IPS-20b (cell line): Measurements from ENCODE around the gene ZP3.
"Not testable (repeated sequence)": the region's sequence is repeated elsewhere in the genome, so short reads cannot be mapped to it uniquely, and the experiment has no call there.

Experiments
- H3K27ac ChIP-seq: one replicate; pipeline ENCODE4 v1.5.1; 2013; ENCODE audit warnings: low read length
- H3K27me3 ChIP-seq: 2 replicates; pipeline ENCODE4 v1.6.1; 2013; ENCODE audit warnings: mild to moderate bottlenecking, low read length, inconsistent platforms; ENCODE audit not compliant: insufficient read depth
- H3K36me3 ChIP-seq: 2 replicates; pipeline ENCODE4 v1.6.1; 2013; ENCODE audit warnings: low read depth, mild to moderate bottlenecking, inconsistent platforms, low read length, moderate library complexity; ENCODE audit not compliant: insufficient read depth
- H3K4me1 ChIP-seq: 2 replicates; pipeline ENCODE4 v1.6.1; 2013; ENCODE audit warnings: mild to moderate bottlenecking, control low read depth, inconsistent platforms, low read length, moderate library complexity; ENCODE audit not compliant: insufficient read depth
- H3K4me3 ChIP-seq: 2 replicates; pipeline ENCODE4 v1.5.1; 2013; ENCODE audit warnings: mild to moderate bottlenecking, low read length, inconsistent platforms
- H3K9ac ChIP-seq: 2 replicates; pipeline ENCODE4 v1.6.1; 2013; ENCODE audit warnings: low read depth, mild to moderate bottlenecking, inconsistent platforms, low read length, moderate library complexity
- H3K9me3 ChIP-seq: 2 replicates; pipeline ENCODE4 v1.6.1; 2013; ENCODE audit warnings: mild to moderate bottlenecking, low read depth, low read length, inconsistent platforms; ENCODE audit not compliant: insufficient read depth

ZP3 gene

GRCh38 chr7:76480403-76481253 is 55.9 kb downstream of the ZP3 start:
- H3K27me3 ChIP-seq, H3K4me1 ChIP-seq, H3K4me3 ChIP-seq, H3K9me3 ChIP-seq, H3K27ac ChIP-seq, H3K36me3 ChIP-seq, H3K9ac ChIP-seq: not testable (repeated sequence)

GRCh38 chr7:76482660-76483059 is 57.9 kb downstream of the ZP3 start:
- not testable (repeated sequence) for H3K4me3 ChIP-seq, H3K9ac ChIP-seq, H3K9me3 ChIP-seq, H3K27me3 ChIP-seq, H3K27ac ChIP-seq, H3K4me1 ChIP-seq, H3K36me3 ChIP-seq

- H3K4me1 ChIP-seq, H3K9me3 ChIP-seq, H3K27me3 ChIP-seq, H3K4me3 ChIP-seq, H3K36me3 ChIP-seq, H3K27ac ChIP-seq, H3K9ac ChIP-seq: not testable (repeated sequence)
These were observed 58.3 kb downstream of the ZP3 start for GRCh38 chr7:76483081-76483480.

GRCh38 chr7:76484456-76484855 is 59.7 kb downstream of the ZP3 start:
- H3K27me3 ChIP-seq, H3K4me3 ChIP-seq, H3K9me3 ChIP-seq, H3K36me3 ChIP-seq, H3K27ac ChIP-seq, H3K9ac ChIP-seq, H3K4me1 ChIP-seq: not testable (repeated sequence)

- H3K4me3 ChIP-seq, H3K9ac ChIP-seq, H3K36me3 ChIP-seq, H3K27ac ChIP-seq, H3K9me3 ChIP-seq, H3K4me1 ChIP-seq, H3K27me3 ChIP-seq: not testable (repeated sequence)
These were observed 61.3 kb downstream of the ZP3 start for GRCh38 chr7:76485822-76486610.

- H3K4me3 ChIP-seq, result not testable (repeated sequence)
These were observed 61.9 kb downstream of the ZP3 start for GRCh38 chr7:76486618-76487017.

GRCh38 chr7:76487969-76488368 is 63.2 kb downstream of the ZP3 start:
- H3K27ac ChIP-seq, H3K4me1 ChIP-seq, H3K9me3 ChIP-seq, H3K36me3 ChIP-seq, H3K9ac ChIP-seq, H3K27me3 ChIP-seq, H3K4me3 ChIP-seq: not testable (repeated sequence)

More at GRCh38 chr7:76486618-76487017, 61.9 kb downstream of the ZP3 start:
- H3K9me3 ChIP-seq, H3K4me1 ChIP-seq, H3K36me3 ChIP-seq, H3K9ac ChIP-seq, H3K27me3 ChIP-seq, H3K27ac ChIP-seq: not testable (repeated sequence)
